HepG2 (cell line): ENCODE data around the gene MYL6. TPM values are rescaled to one million over a fixed set of nuclear protein-coding genes. Genes with fewer than 3 reads are reported as not detected.

ENCODE experiments used
- CAMTA2 ChIP-seq: sonication (generic); formaldehyde crosslinking; IDR thresholded peaks from 2 replicates; pipeline ENCODE4 v1.4.0; 2020; ENCODE audit warnings: mild to moderate bottlenecking, missing genetic modification reagents, borderline replicate concordance
- CREM ChIP-seq, 2 experiments: sonication (generic) in 1 of 2; formaldehyde crosslinking in 1 of 2; IDR thresholded peaks; 2 replicates each; pipeline versions ENCODE4 v1.4.0 to v1.6.1; 2016 to 2020; ENCODE audit warnings: antibody characterized with exemption in 1 of 2, mild to moderate bottlenecking in 1 of 2, missing genetic modification reagents in 1 of 2
- FIP1L1 ChIP-seq: fragments of 200-400 bp; formaldehyde crosslinking; IDR thresholded peaks from 2 replicates; pipeline ENCODE4 v1.6.1; 2018; ENCODE audit warnings: low read depth, mild to moderate bottlenecking, low read length, moderate library complexity, borderline replicate concordance; ENCODE audit not compliant: insufficient read depth
- FOXJ3 ChIP-seq: sonication (generic); formaldehyde crosslinking; IDR thresholded peaks from 2 replicates; pipeline ENCODE4 v1.4.0; 2020; ENCODE audit warnings: missing genetic modification reagents, mild to moderate bottlenecking, borderline replicate concordance
- HMG20A ChIP-seq: IDR thresholded peaks from 2 replicates; pipeline ENCODE4 v1.6.1; 2016; ENCODE audit warnings: borderline replicate concordance
- HMGA1 ChIP-seq: sonication (generic); formaldehyde crosslinking; conservative IDR thresholded peaks from 2 replicates; pipeline ENCODE4 v1.4.0; 2020; ENCODE audit warnings: missing genetic modification reagents
- HNRNPH1 ChIP-seq: fragments of 200-400 bp; formaldehyde crosslinking; optimal IDR thresholded peaks from 2 replicates; pipeline ENCODE3; 2017; ENCODE audit warnings: mild to moderate bottlenecking, low read depth, low read length
- MAX ChIP-seq: IDR thresholded peaks from 2 replicates; pipeline ENCODE4 v1.6.1; 2012; ENCODE audit warnings: inconsistent platforms
- MZF1 ChIP-seq: sonication (generic); formaldehyde crosslinking; IDR thresholded peaks from 2 replicates; pipeline ENCODE4 v1.8.1; 2023; ENCODE audit warnings: mild to moderate bottlenecking, missing genetic modification reagents, borderline replicate concordance
- NBN ChIP-seq: fragments of 450-650 bp; conservative IDR thresholded peaks from 2 replicates; pipeline ENCODE4 v1.6.1; 2017
- NCOA1 ChIP-seq: sonication (generic); formaldehyde crosslinking; IDR thresholded peaks from 2 replicates; pipeline ENCODE4 v1.9.0; 2021; ENCODE audit warnings: missing genetic modification reagents
- RFX1 ChIP-seq: fragments of 450-650 bp; IDR thresholded peaks from 2 replicates; pipeline ENCODE4 v1.6.1; 2017
- SNAI1 ChIP-seq: sonication (generic); formaldehyde crosslinking; IDR thresholded peaks from 2 replicates; pipeline ENCODE4 v1.5.0; 2020; ENCODE audit warnings: mild to moderate bottlenecking, missing genetic modification reagents, borderline replicate concordance
- TOE1 ChIP-seq: sonication (generic); formaldehyde crosslinking; IDR thresholded peaks from 2 replicates; pipeline ENCODE4 v1.4.0; 2020; ENCODE audit warnings: mild to moderate bottlenecking, missing genetic modification reagents
- ZFP90 ChIP-seq: sonication (generic); formaldehyde crosslinking; IDR thresholded peaks from 2 replicates; pipeline ENCODE4 v1.8.0; 2022; ENCODE audit warnings: missing genetic modification reagents, mild to moderate bottlenecking, inconsistent platforms, borderline replicate concordance
- ZNF24 ChIP-seq: fragments of 450-650 bp; IDR thresholded peaks from 2 replicates; pipeline ENCODE4 v1.6.1; 2017; ENCODE audit warnings: antibody characterized with exemption, mild to moderate bottlenecking
- ZNF253 ChIP-seq: sonication (generic); formaldehyde crosslinking; IDR thresholded peaks from 2 replicates; pipeline ENCODE4 v1.8.0; 2022; ENCODE audit warnings: mild to moderate bottlenecking, missing genetic modification reagents, borderline replicate concordance
- ZNF552 ChIP-seq: sonication (generic); formaldehyde crosslinking; IDR thresholded peaks from 2 replicates; pipeline ENCODE4 v1.9.0; 2022; ENCODE audit warnings: missing genetic modification reagents, mild to moderate bottlenecking, borderline replicate concordance
- ZNF597 ChIP-seq: sonication (generic); formaldehyde crosslinking; IDR thresholded peaks from 2 replicates; pipeline ENCODE4 v1.5.0; 2020; ENCODE audit warnings: missing genetic modification reagents
- ZNF800 ChIP-seq: sonication (generic); formaldehyde crosslinking; IDR thresholded peaks from 2 replicates; pipeline ENCODE4 v1.4.0; 2020; ENCODE audit warnings: missing genetic modification reagents
- polyA plus RNA-seq, 8 experiments: library from polyadenylated mRNA; depleted of rRNA in 3 of 8; stranded (reverse) in 7 of 8; unstranded in 1 of 8; fragments of >200 nt; fragmentation: Illumina TruSeq in 4 of 8; extraction: Trizol in 4 of 8; gene quantifications; 2 replicates each; pipeline versions ENCODE4 v1.2.1 to v1.2.3, GENCODE V29; 2011 to 2016; ENCODE audit warnings: low read depth in 4 of 8, missing spikeins in 1 of 8, mixed read lengths in 1 of 8; ENCODE audit not compliant: insufficient read depth in 1 of 8
- total RNA-seq, 5 experiments: library from RNA; depleted of rRNA; stranded (reverse); fragments of >200 nt; fragmentation: Illumina TruSeq; extraction: Trizol; gene quantifications; 2 replicates each; pipeline ENCODE4 v1.2.3, GENCODE V29; 2016; ENCODE audit warnings: low read depth in 1 of 5
- TF ChIP-seq, protein P1 (sequence below): sonication (generic); formaldehyde crosslinking; IDR thresholded peaks from 2 replicates; pipeline ENCODE4 v1.4.0; 2020; ENCODE audit warnings: missing genetic modification reagents, borderline replicate concordance
- TF ChIP-seq, protein P2 (sequence below): sonication (generic); formaldehyde crosslinking; IDR thresholded peaks from 2 replicates; pipeline ENCODE4 v1.4.0; 2020; ENCODE audit warnings: mild to moderate bottlenecking, missing genetic modification reagents

MYL6 gene
- total and polyA plus RNA-seq, 2 of the 13 experiments (the other 11 are each of a cell fraction or from before 2014, with no cell fraction given) = 1,127 to 1,192 TPM

DNA sequence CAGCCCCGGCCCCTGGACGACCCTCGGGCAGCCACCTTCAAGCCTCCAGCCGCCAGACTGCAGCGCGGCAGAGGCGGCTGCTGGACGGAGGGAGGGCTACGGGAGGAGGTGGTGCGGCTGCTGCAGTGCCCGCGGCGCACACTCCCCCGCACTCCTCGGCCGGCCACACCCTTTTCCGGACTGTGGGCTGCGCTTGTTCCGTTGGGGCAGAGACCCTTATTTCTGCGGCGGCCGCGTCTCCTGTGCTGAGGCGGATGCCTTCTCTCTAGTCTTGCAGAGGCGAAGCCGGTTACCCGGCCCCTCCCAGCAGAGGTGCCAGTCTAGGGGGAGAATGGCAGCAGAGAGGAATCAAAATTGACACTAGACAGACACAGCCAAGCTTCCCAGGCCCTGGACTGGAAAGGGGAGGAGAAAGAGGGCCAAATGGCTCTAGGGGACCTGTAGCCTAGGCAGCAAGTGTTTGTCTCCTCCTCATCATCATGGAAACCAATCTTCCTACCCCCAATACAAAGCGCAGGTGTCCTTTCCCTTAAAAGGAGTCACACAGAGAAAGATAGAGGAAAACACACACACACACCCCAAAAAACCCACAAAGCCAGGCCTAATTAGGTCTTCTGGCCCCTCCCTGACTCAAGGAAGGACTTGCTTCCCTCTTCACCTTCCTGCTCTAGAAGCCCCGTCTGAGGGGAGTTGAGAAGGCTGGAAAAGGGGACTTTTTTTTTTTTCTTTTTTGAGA, 28.8 kb upstream of the MYL6 start (continued):
- TF ChIP-seq, protein P1, sequence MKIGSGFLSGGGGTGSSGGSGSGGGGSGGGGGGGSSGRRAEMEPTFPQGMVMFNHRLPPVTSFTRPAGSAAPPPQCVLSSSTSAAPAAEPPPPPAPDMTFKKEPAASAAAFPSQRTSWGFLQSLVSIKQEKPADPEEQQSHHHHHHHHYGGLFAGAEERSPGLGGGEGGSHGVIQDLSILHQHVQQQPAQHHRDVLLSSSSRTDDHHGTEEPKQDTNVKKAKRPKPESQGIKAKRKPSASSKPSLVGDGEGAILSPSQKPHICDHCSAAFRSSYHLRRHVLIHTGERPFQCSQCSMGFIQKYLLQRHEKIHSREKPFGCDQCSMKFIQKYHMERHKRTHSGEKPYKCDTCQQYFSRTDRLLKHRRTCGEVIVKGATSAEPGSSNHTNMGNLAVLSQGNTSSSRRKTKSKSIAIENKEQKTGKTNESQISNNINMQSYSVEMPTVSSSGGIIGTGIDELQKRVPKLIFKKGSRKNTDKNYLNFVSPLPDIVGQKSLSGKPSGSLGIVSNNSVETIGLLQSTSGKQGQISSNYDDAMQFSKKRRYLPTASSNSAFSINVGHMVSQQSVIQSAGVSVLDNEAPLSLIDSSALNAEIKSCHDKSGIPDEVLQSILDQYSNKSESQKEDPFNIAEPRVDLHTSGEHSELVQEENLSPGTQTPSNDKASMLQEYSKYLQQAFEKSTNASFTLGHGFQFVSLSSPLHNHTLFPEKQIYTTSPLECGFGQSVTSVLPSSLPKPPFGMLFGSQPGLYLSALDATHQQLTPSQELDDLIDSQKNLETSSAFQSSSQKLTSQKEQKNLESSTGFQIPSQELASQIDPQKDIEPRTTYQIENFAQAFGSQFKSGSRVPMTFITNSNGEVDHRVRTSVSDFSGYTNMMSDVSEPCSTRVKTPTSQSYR (CRISPR knock-in tag) = no peak
- no peak for TF ChIP-seq ZNF253 (CRISPR knock-in tag)
- no peak for TF ChIP-seq NCOA1 (CRISPR knock-in tag)
- no peak for TF ChIP-seq RFX1
- no peak for TF ChIP-seq FOXJ3 (CRISPR knock-in tag)
- TF ChIP-seq MZF1 (CRISPR knock-in tag) = 0 out of 2 replicates have a peak, but pooled peaks have one; percentile 35
- TF ChIP-seq ZNF800 (CRISPR knock-in tag) = no peak
- 0 out of 2 replicates have a peak, but pooled peaks have one; percentile 36 for TF ChIP-seq MAX
- TF ChIP-seq, protein P2, sequence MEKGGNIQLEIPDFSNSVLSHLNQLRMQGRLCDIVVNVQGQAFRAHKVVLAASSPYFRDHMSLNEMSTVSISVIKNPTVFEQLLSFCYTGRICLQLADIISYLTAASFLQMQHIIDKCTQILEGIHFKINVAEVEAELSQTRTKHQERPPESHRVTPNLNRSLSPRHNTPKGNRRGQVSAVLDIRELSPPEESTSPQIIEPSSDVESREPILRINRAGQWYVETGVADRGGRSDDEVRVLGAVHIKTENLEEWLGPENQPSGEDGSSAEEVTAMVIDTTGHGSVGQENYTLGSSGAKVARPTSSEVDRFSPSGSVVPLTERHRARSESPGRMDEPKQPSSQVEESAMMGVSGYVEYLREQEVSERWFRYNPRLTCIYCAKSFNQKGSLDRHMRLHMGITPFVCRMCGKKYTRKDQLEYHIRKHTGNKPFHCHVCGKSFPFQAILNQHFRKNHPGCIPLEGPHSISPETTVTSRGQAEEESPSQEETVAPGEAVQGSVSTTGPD (CRISPR knock-in tag) = no peak
- no peak for TF ChIP-seq ZFP90 (CRISPR knock-in tag)
- TF ChIP-seq HMGA1 = no peak
- no peak for TF ChIP-seq CAMTA2 (CRISPR knock-in tag)
- no peak for TF ChIP-seq FIP1L1
- no peak for TF ChIP-seq HNRNPH1
- no peak for TF ChIP-seq ZNF597 (CRISPR knock-in tag)
- TF ChIP-seq CREM (IDR thresholded peaks at IDR 0.05) = no peak
- TF ChIP-seq CREM (CRISPR knock-in tag; IDR thresholded peaks at IDR 0.05) = no peak
- TF ChIP-seq NBN = no peak
- TF ChIP-seq SNAI1 (CRISPR knock-in tag) = no peak
- no peak for TF ChIP-seq ZNF24
- no peak for TF ChIP-seq ZNF552
- no peak for TF ChIP-seq HMG20A (CRISPR knock-in tag)
- no peak for TF ChIP-seq TOE1 (CRISPR knock-in tag)
